NCI-H1092 (cell line): Measurements from ENCODE around the gene PGM1.
A peak's percentile ranks its signal among the peaks of the same experiment; 100 is the strongest.
"Not testable (repeated sequence)": the region's sequence is repeated elsewhere in the genome, so short reads cannot be mapped to it uniquely, and the experiment has no call there.

Experiments used
- DNase-seq: peaks from one replicate; lab custom pipeline; 2025; lab: John Stamatoyannopoulos, UW

The PGM1 gene

DNA sequence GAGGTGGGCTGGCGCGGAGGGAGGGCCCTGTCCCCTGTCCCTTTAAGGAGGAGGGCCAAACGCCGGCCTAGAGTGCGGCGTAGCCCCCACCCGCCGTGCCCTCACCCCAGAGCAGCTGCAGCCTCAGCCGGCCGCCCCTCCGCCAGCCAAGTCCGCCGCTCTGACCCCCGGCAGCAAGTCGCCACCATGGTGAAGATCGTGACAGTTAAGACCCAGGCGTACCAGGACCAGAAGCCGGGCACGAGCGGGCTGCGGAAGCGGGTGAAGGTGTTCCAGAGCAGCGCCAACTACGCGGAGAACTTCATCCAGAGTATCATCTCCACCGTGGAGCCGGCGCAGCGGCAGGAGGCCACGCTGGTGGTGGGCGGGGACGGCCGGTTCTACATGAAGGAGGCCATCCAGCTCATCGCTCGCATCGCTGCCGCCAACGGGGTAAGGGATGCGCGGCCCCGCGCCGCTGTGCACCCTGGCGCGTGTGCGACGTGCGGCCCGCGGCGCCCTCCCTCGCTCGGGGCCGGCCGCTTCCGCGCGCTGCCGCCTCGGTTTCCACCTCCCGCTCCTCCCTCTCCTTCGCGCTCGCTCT is at the start of gene PGM1:
Gene PGM1 (plus strand): TSS at position 109 of the 583 bp plus-strand sequence. CDS start 78 bp downstream, at position 187.
- DNase-seq, result peak; percentile 25

DNA sequence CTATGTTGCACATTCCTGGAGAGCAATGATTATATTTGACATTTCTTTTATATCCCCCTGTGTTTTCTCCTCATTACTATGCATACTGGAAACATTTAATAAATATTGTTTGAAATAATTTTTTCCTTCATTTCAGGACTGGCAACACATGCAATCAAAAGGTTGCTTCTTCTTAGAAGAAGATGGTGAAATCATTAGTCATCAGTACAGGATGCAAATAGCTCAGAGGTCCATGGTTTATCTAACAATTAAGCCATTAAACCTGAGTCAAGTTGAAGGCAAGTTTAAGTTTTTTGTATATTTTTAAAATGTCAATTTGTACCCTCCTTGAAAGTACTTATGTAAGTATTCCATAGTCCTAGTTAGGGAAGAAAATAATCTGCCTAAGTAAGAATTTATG is 47.4 kb upstream of the PGM1 start:
- no peak for DNase-seq

DNA sequence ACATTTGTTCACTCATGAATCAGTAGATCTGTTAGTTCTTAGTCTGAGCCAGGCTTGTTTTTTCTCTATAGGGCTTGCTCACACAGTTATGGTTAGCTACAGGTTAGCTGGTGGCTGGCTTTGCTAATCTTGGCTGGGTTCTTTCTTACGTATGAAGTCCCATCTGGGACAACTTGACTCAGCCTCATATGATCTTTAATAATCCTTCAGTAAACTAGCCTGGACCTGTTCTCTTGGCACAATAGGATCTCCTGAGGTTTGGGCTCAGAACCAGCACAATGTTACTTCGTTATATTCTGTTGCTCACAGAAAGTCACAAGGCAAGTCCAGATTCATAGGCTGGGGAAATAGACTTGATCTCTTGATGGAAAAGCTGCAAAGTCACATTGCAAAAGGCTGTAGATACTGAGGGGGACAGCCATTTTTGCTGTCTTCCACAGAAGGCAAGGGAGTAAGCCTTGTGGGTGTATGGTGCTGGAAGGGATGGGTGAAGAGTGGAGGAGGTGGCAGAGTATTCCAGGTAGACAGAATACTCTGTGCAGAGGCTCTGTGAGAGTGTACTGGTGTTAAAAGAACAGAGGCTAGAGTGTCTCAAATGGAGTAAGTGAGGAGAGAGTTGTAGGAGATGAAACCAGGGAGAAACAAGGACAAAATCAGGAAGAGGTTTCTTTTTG is 45.5 kb upstream of the PGM1 start:
- DNase-seq, result no peak

DNA sequence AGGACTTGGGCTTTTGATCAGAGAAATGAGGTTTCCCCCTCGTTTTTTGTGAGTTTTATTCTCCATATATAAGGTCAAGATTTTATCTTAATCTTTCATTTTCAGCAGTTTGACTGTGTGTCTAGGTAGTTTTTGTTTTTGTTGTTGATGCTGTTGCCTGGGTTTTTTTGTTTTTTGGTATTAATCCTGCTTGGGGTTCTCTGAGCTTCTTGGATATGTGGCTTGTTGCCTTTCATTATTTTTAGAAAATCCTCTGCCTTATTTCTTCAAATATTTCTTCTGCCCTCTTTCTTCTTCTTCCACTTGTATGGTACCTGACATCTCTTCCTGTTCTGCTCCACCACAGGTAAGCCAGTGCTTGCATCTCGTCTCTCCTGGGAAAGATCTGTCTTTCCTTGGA is 44.9 kb upstream of the PGM1 start:
- DNase-seq, result no peak

DNA sequence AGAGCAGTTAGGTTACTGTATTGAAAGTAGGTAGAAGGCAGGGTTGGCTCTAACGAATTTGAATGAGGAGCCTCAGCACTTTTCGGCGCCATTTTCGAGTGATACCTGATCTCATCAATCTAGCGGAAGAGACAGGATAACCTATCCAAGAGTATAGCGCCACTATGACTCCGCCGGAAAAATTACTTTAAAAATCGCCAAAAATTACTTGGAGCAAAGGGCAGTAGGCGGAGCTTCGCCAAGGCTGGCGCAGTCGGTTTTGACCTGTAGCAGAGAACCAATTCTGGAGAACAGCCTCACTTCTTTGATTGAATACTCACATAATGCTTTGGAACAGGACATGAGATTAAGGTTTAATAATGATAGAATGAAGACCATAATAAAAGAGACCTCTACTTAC is 44.3 kb upstream of the PGM1 start:
- DNase-seq, result no peak

DNA sequence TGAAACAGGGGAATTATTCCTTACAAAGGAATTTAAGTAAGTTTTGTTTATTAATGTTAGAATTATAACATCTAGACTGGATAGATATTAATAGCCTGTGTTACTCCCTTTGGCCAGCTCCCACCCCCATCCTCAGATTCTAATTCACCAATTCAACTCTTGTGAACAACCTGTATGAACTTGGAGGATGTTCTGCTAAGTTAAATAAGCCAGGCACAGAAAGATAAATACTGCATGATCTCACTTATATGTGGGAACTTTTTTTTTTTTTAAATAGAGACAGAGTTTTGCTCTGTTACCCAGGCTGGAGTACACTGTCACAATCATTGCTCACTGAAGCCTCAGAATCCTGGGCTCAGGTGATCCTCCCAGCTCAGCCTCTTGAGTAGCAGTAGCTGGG is 37.7 kb upstream of the PGM1 start:
- no peak for DNase-seq

DNA sequence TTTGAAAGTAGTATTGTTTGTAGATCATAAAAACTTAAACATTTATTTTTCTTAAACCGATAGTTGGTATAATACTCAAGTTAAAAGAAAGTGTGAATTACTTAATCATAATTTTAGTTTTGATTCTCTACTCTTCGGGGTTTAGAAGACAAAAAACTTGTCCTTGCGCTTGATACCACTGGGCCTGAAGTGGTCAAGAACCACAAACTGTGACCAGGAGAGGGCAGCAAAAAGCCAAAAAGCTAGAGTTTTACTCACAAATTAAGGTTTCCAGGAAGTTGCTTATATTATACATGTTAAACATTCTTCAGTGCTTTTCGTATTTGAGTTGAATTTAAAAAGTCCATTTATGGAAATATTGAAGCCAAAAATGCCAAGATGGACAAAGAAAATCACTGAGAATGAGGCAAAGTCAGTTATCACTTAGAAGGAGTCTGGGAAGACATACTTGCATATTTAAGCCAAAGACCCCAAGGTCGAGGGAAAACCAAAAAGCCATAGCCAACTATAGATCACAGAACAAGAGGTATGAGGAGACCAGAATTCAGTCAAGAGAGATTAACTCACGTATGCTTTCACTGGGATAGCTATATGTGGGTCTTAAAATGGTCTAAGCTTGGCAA is 35.7 kb upstream of the PGM1 start:
- no peak for DNase-seq

DNA sequence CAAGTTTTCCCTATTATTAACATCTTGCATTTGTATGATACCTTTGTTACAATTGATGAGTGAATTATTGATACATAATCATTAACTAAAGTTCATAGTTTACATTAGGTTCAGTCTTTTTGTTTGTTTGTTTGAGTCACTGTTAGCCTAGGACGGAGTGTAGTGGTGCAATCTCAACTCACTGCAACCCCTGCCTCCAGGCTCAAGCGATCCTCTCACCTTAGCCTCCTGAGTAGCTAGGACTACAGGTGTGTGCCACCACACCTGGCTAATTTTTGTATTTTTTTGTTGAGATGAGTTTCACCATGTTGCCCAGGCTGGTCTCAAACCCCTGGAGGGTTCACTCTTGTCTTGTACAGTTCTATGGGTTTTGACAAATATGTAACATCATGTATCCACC is 33.9 kb upstream of the PGM1 start:
- DNase-seq, result no peak

DNA sequence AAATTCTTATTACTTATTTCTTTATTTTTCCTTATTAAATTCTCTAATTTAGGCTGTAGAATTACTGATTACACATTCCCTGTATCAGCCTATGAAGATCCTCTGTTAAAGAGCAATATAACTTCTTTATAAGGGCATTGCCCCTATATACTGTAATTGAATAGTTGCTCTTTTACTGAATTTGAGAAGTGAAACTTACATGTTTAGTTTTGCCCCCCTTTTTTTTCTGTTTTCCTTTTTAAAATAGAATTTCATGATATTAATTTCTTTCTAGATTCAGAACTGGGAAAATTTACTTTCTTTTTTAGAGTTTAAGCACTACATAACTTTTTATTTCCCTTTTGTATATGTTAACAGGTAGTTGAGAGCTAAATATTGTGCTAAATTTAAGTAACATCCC is 29.5 kb upstream of the PGM1 start:
- DNase-seq, result no peak

DNA sequence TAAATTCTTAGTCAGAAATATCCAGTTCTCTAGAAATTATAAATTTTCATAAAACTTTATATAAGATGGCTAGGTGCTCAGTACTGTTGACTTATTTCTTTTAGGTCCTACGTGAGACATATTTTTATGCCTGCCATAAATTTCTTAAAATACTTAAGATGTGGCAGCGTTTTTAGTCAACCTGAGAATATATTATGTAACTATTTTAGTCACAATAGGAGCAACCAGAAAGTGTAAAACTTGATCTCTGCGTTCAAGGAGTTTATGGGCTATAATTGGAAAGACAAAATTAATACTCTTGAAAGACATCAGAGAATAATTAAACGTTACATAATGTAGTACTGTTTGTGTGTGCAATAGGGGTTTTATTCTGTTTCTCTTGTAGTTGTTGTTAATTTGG is 24.1 kb upstream of the PGM1 start:
- DNase-seq, result no peak

DNA sequence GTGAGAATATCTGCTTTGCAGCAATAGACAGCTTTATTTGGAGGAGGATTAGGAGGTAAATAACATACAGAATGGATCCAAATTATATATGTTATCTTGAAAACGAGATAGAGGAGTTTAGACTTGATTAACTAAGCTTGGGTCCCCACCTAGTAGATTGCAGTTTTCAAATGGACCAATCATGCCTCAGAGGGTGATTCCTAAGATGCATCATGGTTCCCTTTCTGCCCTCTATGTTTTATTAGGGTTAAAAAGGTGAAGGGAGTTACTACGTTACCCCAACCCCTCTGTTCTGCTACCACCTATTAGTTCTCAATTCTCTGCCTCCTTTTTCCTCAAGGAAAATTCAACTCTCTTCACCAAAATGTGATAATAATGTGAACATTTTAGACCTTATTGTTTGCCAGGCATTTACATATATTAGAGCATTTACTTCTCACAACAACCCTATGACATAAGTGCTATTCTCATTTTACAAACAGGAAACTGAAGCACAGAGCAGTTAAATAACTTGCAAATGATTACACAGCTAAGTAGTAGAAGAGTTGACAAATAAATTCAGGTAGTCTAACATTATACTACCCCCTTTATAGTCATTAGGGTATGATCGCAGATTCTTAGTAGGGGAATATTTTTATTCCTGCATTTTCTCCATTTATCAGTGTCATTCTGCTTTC is 23.4 kb upstream of the PGM1 start:
- DNase-seq, result no peak

DNA sequence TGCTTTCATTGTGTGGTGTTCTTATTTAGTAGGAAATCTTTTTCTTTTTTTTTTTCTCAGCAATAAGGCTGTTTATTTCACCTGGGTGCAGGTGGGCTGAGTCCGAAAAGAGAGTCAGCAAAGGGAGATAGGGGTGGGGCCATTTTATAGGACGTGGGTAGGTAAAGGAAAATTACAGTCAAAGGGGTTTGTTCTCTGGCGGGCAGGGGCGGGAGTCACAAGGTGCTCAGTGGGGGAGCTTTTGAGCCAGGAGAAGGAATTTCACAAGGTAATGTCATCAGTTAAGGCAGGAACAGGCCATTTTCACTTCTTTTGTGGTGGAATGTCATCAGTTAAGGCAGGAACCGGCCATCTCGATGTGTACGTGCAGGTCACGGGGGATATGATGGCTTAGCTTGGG is 20.5 kb upstream of the PGM1 start:
- DNase-seq, result not testable (repeated sequence)

DNA sequence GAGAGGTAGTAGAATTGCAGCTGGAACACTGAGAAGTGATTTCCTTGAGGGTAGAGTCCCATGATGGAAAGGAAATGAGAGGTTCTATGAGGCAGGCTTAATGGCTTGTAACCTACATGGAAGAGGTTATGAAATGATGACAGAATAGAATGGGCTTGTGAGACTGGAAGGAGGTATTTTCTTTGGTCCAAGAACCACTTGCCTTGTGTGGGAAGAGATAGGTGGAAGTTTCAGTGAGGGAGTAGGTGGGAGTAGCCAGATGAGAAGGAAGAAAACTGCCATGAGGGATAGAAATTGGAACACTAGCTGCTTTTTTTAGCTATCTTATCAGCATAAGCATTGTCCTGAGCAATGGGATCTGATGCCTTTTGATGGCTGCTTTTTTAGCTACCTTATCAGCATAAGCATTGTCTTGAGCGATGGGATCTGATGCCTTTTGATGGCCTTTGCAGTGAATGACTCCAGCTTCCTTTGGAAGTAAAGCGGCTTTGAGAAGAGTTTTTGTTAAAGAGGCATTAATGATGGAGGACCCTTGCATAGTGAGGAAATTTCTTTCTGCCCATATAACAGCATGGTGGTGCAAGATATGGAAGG is 18.9 kb upstream of the PGM1 start:
- DNase-seq, result not testable (repeated sequence)

DNA sequence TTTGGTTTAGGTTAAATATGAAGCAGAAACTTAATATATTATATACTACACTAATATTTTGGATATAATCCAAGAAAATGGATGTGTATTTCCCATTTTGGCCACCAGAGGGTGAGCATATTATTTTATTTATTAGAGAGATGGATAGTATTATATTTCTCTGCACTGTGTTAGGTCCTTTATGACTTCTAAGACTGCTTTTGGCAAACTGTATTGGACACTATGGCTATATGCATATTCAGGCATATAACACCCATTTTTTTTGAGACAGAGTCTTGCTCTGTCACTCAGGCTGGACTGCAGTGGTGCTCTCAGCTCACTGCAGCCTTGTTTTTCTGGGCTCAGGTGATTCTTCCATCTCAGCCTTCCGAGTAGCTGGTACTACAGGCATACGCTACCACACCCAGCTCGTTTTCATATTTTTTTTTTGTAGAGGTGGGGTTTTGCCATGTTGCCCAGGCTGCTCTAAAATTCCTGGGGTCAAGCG is 17.8 kb upstream of the PGM1 start:
- no peak for DNase-seq

DNA sequence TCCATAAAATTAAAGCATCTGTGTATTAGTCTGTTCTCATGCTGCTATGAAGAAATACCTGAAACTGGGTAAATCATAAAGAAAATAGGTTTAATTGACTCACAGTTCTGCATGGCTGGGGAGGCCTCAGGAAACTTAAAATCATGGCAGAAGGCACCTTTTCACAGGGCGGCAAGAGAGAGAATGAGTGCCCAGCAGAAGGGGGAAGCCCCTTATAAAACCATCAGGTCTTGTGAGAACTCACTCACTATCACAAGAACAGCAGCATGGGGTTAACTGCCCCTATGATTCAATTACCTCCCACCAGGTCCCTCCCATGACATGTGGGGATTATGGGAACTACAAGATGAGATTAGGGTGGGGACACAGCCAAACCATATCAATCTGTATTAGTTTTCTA is 6.9 kb upstream of the PGM1 start:
- DNase-seq, result not testable (repeated sequence)

DNA sequence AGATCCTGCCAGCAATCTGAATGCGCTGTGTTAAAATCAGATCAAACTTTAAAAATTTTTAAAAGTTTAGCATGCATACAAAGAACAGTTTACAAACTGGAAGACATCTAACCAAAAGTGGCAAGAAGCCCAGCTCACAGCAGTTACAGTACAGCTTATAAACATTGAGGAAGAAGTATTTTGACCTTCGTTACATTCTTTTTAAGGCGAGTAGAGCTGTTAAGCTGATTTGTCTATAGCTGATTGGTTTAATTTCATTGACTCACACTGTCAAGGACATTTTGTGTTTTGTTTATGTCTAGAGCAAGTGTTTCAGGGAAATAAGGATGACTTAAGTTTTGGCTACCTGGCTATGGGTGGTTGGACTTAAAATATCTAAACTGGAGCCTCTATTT is 3.0 kb upstream of the PGM1 start:
- no peak for DNase-seq

DNA sequence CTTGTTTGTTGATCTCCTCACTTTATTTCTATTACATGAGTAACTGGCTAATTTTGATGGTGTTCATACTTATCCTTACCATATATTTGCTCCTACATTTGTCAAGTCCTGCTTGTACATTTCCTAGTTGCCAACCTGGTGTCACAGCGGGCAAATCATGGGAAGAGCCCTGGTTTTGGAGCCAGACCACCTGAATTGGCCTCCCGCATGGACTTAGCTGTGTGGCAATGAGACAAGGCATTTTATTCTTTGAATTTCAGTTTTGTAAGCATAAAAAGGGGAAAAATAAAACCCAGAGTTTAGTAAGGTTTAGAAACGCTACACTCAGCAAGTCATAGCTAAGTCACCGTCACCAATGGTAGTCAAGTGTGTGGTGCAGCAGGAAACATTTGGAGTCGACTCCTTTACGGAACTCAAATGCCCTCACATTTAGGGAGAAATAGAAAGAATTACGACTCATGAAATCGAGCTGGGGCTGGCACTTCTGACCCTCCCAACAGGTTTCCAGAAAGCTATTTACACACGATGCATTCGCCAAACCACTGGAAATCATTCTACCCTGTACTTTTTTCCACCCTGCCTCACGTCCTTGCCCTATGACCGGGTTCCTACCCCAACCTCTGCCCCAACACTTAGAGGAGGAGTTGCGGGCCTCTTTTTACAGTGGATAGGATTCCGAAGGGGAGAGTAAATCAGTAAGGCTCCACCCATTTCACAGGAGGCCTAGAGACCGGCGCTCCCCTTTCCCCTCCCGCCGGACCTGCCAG is 492 bp upstream of the PGM1 start:
- DNase-seq, result no peak

DNA sequence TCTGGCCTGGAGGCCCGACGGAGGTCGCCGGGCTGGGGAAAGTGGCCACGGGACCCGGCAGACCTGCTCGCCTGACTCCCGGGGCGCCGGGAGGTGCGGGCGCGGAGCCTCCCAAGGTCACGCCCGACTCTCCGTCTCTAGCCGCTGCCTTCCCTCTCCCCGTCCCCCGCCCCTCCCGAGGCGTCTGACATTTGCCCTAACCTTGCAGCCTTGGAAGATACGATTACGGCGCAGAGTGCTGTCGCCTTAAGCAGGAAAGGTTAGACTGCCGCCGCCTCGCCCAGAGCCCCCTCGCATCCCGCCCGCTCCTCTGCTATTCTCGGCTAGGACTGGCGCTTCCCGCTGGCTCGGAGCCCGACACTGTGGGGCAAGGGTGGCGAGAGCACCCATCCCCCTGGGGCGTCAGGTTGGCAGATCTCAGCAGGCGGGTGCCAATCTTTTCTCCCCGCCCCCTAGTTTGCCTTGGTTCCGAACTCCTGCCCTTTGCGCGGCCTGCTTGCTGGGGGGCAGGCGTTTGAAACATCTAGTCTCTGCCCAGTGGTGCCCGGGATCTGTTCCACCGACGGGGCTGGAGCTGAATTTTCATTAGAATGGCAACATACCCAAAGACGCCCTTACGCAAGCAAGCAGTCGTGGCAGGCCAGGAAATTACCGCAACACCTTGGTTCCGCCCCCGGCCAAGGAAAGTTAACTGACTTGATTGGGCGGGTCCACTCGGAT is 835 bp downstream of the PGM1 start:
- DNase-seq, result peak; percentile 14

DNA sequence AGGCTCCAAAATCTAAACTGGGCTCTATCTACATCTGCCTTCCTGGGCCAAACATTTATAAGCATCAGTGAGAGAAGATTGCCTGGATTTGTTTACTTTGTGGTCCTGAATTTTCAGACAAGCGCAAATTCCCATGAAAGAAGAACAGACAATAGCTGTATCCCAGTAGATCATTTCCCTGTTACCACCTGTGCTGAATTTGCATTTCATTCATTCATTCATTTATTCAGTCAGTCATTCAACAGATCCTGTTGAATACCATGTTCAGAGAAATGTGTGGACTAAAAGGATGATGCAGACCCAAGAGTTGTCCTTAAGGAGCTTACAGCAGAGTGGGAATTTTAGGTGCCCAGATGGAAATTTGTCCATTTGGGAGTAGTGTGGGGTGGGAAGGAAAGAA is 2.2 kb downstream of the PGM1 start:
- no peak for DNase-seq

DNA sequence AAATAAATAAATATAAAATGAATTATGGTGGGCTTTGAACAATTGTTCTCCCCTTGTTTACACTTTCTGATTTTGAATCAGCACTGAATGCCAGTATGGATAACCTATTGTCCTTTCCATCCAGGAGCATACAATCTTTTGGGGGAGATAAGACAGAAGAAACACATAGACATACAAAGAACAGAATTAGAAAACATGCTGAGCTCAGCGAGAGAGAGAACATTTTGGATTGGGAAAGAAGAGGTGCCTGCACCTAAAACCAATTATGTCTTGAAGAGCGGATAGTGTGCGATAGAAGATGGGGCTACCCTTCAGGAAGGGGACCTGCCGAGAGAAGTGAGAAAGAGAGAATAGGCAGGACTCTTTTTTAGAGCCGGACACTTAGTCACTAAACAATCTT is 6.6 kb downstream of the PGM1 start:
- no peak for DNase-seq

DNA sequence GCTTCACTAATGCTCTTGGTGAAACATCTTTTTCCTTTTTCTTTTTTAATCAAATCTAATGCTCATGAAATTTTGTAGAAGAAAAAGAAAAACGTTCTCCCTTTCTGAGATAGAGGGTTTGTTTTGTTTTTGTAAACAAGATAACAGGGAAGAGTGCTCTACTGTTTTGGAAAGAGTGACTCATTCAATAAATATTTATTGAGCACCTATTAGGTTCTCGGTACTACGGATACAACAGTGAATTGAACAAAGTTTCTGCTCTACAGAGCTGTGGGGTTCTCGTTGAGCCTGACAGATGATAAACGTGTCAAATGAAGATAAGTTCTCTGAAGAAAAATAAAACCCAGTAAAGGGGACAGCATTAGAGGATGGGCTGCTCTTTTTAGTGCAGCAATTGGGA is 7.0 kb downstream of the PGM1 start:
- no peak for DNase-seq
